Hepatocyte (in vitro differentiated cells): ENCODE measurements around the gene IL17RC.
"Not testable (repeated sequence)": the region's sequence is repeated elsewhere in the genome, so short reads cannot be mapped to it uniquely, and the experiment has no call there.

ENCODE experiments used
- EZH2 ChIP-seq: fragments of 200-600 bp; sonication (generic); IDR thresholded peaks from 2 replicates; pipeline ENCODE4 v1.6.1; 2016; ENCODE audit warnings: antibody characterized with exemption, mild to moderate bottlenecking, borderline replicate concordance
- TF ChIP-seq, protein P1 (sequence below): fragments of 200-600 bp; sonication (generic); IDR thresholded peaks from 2 replicates; pipeline ENCODE4 v1.5.1; 2016; ENCODE audit warnings: antibody characterized with exemption, mild to moderate bottlenecking; ENCODE audit not compliant: poor library complexity

DNA sequence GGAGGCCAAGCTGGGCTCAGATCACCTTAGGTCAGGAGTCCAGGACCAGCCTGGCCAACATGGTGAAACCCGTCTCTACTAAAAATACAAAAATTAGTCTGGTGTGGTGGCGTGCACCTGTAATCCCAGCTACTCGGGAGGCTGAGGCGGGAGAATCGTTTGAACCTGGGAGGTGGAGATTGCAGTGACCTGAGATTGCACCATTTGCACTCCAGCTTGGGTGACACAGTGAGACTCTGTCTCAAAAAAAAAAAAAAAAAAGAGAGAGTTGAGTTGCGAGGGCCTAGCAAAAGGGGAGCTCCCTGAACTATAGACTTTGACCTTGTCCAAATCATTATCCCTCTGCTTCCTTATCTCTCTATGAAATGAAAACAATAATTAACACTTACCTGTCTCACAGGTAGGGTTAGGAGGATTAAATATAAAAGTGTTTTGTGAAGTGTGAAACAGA lies 15.9 kb upstream of the IL17RC start:
- not testable (repeated sequence) for TF ChIP-seq EZH2
- TF ChIP-seq, protein P1, sequence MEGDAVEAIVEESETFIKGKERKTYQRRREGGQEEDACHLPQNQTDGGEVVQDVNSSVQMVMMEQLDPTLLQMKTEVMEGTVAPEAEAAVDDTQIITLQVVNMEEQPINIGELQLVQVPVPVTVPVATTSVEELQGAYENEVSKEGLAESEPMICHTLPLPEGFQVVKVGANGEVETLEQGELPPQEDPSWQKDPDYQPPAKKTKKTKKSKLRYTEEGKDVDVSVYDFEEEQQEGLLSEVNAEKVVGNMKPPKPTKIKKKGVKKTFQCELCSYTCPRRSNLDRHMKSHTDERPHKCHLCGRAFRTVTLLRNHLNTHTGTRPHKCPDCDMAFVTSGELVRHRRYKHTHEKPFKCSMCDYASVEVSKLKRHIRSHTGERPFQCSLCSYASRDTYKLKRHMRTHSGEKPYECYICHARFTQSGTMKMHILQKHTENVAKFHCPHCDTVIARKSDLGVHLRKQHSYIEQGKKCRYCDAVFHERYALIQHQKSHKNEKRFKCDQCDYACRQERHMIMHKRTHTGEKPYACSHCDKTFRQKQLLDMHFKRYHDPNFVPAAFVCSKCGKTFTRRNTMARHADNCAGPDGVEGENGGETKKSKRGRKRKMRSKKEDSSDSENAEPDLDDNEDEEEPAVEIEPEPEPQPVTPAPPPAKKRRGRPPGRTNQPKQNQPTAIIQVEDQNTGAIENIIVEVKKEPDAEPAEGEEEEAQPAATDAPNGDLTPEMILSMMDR, result not testable (repeated sequence)
